Hippocampal formation (tissue), 2 donors: ENCODE results near the gene TMEM191B.
"Not testable (repeated sequence)": the region's sequence is repeated elsewhere in the genome, so short reads cannot be mapped to it uniquely, and the experiment has no call there.

Source experiments
- DNase-seq, 2 donors: peaks; one replicate each; lab custom pipeline; 2025; lab: John Stamatoyannopoulos, UW

The TMEM191B gene

GRCh38 chr22:18527752-18528596, at the start of gene TMEM191B:
Gene TMEM191B, plus strand, starts transcription at chr22:18527802. Its CDS starts 179 bp downstream, at chr22:18527981.
- not testable (repeated sequence) for DNase-seq

- DNase-seq: not testable (repeated sequence)
These were observed 31.4 kb upstream of the TMEM191B start for GRCh38 chr22:18496227-18496626.

GRCh38 chr22:18511327-18511726, 16.3 kb upstream of the TMEM191B start:
- not testable (repeated sequence) for DNase-seq

- not testable (repeated sequence) for DNase-seq
These were observed 15.2 kb upstream of the TMEM191B start for GRCh38 chr22:18512378-18512777.

- DNase-seq: not testable (repeated sequence)
These were observed 14.1 kb upstream of the TMEM191B start for GRCh38 chr22:18513454-18513853.

- not testable (repeated sequence) for DNase-seq
These were observed 9.5 kb upstream of the TMEM191B start, which contains the start of gene GGTLC3 for GRCh38 chr22:18518061-18518460. Gene GGTLC3, minus strand, starts transcription at chr22:18518161. Its CDS starts 264 bp downstream, at chr22:18517897.

- not testable (repeated sequence) for DNase-seq
These were observed 4.8 kb upstream of the TMEM191B start for GRCh38 chr22:18522762-18523161.

- not testable (repeated sequence) for DNase-seq
These were observed 4.3 kb upstream of the TMEM191B start for GRCh38 chr22:18523328-18523727.

- DNase-seq: not testable (repeated sequence)
These were observed 1.2 kb downstream of the TMEM191B start for GRCh38 chr22:18528597-18529415.

GRCh38 chr22:18529416-18530145, 2.0 kb downstream of the TMEM191B start:
- not testable (repeated sequence) for DNase-seq

- not testable (repeated sequence) for DNase-seq
These were observed 6.0 kb downstream of the TMEM191B start for GRCh38 chr22:18533633-18534032.

- not testable (repeated sequence) for DNase-seq
These were observed 6.7 kb downstream of the TMEM191B start for GRCh38 chr22:18534315-18534714.

GRCh38 chr22:18539994-18540393, 12.4 kb downstream of the TMEM191B start:
- DNase-seq: not testable (repeated sequence)

- DNase-seq: not testable (repeated sequence)
These were observed 15.8 kb downstream of the TMEM191B start for GRCh38 chr22:18543400-18543799.

- not testable (repeated sequence) for DNase-seq
These were observed 17.0 kb downstream of the TMEM191B start for GRCh38 chr22:18544615-18545014.

GRCh38 chr22:18549458-18550179, 22.0 kb downstream of the TMEM191B start:
- DNase-seq: not testable (repeated sequence)

- not testable (repeated sequence) for DNase-seq
These were observed 23.4 kb downstream of the TMEM191B start for GRCh38 chr22:18551046-18551445.

- not testable (repeated sequence) for DNase-seq
These were observed 25.4 kb downstream of the TMEM191B start for GRCh38 chr22:18552839-18553597.

- not testable (repeated sequence) for DNase-seq
These were observed 27.0 kb downstream of the TMEM191B start for GRCh38 chr22:18554280-18555256.
